ENCODE results near the gene SERP2.

The SERP2 gene

DNA sequence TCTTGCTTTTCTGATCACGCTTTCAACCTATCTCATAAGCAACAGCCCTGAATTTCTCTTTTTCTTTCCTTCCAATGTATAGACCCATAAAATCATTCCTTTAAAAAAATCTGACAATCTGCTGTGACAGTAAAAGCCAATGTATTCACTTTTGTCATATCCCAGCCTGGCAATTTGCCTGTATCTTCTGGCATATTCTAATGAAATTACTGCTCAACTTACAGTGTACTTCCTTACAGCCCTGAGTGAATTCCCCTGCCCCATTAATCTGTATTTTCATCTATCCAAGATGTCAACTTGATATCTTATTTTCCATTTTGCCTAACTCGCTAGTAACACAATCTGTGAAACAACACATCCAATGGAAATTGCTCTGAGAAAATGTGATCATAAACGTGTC is 18.0 kb upstream of the SERP2 start:
- no peak for DNase-seq

DNA sequence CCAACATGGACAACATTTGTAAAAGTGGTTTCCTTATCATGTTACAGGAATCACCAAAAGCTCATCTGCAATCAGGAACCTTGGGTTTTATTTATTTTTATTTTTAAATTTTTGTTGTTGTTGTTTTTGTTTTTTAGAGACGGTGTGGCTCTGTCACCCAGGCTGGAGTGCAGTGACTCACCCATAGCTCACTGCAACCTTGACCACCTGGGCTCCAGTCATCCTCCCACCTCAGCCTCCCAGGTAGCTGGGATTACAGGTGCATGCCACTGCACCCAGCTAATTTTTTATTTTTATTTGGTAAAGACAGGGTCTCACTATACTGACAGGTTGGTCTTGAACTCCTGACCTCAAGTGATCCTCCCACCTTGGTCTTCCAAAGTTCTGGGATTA is 13.6 kb upstream of the SERP2 start:
- no peak for DNase-seq

DNA sequence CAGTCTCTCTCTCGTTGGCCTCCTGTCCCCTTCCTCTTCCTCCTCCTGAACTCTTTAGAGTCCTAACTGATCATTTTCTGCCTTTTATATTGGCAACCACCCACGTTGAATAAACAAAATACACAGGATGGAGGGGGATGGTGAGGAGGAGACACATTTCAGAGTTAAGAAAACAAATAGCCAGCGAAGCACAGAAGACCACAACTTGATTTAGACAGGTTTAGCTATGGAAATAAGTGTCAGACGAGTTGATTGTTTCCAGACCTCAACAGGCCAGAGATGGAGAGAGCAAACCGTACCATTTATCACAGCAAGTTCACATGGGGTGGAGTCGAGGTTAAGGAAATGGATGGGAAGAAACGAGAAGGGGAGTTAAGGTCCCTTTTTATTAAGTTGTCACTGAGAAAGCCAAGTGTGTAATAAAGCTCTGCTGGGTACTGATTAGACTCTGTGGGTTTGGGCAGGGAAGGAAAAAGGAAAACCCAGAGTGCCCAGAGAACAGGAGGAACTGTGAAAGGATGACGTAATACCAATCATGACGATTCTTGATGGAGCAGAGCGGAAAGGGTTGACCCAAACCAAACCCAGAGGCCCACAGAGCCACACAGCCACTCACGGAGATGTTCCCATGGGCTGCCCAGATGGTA is 11.1 kb upstream of the SERP2 start:
- DNase-seq = no peak

DNA sequence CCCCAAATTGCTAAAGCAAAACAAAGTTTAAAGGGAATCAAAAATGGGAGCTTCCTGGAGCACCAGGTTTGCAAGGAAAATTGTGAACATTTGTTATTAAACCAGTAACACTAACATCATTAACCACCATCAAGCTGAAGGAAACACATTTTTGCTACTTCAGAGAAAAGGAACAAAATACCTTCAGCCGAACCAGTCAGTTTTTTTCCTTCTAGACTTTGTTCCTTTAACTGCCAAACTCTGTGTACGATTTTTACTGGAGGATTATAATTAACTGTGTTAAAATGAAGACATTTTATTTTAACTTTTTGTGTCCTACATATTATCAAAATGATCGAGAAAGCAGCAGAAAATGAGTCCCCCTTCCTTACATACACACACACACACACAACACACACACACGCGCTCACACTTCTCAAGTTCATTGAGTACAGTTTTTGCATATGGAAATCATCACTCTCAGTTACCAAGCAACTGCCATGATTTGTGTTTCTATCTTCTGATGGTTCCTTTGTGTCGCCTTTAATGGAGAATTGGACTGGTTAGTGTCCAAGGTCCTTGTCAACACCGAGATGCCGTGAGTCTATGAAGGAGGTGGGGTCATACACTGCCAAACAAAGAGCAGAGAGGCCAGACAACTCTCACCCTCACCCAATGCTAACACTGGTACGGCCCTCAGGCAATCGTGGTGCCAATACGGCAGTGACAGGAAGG is 9.8 kb upstream of the SERP2 start:
- DNase-seq = no peak

DNA sequence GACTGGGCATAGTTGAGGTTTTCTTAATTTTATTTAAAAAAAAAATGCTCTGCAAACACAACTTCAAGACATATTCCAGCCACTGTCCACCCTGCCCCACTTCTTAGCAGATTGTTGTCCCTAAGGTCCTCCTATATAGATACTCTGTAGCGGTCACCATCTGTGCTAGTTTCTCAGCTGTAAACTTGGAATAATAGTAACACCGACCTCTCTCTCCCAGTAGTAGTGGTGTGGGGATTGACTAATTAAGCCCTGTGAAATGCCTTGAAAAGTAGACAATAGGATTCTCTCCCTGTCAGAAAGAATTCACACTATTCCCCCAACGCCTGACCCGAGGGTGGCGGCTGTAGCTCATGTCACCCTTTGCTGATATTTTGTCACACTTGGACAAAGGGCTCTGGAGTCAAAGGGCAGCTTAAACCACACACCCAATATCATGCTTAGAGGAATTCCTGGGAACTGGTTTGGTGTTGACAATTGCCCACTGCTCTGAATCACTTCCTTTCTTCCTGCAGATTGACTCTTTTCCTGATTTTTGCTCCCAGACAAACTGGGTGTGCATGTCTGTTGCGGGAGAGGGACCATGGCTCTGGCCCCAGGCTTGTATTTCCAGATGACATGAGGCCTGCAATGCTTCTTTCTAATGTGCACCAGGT is 9.2 kb upstream of the SERP2 start:
- DNase-seq = no peak

DNA sequence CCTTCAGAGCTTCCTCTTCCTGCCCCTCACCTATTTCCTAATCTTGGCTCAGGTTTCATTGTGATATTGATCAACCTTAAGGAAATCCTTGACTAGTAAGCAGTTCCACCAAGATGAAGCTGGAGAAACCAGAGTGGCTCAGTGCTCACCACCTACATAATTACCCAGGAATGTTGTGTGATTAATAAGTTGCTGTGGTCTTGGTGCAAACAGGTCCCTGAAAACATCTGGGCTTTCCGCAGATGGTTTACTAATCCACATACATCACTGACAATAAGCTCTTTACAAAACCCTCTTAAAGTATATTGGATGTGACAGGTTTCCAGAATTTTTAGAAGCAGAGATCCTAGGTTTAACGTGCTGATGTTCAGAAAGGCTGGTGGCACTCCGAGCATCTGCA is 8.6 kb upstream of the SERP2 start:
- no peak for DNase-seq

DNA sequence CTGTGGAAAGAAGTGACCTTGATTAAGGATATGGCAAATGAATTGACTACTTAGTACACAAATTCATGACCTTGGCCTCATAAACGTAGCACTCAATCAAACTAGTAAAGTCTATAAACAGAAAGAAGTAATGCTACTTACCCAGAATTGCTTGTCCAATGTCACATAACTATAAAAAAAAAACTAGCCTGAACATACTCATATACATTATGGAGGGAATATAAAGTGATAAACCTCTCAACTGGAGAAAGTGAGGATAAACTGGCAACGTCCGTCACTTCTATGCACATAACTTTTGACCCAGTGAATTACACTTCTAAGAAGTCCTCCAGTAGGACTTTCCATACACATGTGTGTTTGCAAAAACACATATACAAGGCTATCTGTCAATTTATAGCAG is 7.7 kb upstream of the SERP2 start:
- no peak for DNase-seq

DNA sequence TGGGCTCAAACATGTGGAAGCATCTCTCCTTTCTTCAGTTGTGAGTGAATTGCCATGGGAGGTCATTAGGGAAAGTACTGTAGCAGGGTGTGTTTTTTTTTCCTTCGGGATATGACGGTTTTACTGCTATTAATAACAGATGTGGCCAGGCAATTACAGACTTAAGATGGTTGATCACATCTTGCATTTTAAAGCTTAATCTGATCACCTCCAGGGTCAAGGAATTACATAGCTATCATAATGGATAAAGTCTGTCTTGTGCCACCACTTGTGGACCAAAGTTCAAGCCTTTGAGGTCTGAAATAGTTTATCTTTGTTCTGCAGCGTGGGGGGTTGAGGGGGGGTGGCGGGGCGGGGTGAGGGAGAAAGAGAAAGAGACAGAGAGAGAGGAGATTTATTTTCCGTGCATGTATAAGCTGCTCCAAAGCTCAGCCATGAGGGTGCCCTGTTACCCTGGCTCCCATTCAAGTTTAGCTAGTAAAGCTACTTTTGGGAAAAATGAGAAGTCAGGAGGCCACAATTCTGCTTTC is 5.5 kb upstream of the SERP2 start:
- no peak for DNase-seq

DNA sequence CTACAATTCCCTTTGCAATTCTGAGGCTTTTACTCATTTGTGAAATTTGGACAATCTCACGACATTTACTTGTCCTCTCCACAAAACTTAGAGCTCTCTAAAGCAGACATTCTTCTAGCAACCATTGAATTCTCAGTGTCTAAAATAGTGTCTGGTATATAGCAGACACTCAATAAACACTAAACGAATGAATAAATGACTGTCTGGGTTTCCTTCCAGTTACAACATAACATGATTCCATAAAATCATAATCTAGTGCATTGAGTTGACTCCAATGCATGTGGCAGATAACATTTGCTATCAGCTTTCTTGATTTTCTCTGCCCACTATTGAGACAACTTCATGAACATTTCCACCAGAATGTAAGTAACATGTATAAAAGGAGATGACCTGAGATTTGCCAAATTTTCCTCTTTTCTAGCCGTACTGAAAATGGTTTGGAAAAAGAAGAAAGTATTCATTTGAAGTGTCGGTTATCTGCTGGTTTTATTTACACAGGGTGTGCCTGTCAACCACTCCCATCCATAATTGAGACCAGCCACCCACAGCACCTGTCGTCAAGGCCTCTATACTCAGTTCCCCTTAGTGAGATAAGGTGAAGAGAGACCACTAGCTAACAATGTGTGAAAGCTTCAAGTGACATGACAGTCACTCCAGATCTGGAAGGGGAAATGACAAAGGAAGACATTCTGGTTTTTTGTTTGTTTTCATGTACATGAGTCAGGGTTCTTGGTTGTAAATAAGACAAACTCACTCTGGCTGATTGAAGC is 4.8 kb upstream of the SERP2 start:
- no peak for DNase-seq

DNA sequence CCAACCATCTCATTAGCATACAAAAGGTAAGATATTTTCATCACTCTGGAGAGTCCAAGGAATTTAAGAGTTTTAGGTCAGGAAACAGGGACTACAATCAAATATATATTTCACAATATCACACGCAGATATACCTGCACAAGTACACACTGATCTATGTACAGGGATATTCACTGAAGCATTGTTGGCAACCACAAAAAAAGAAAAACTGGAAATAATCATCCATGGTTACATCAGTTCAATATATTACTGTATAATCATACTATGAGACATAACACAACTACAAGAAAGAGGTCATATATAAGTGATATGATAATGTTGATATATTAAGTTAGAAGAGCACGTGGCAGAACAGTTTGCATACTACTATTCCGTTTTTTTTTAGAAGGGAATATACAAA is 2.2 kb upstream of the SERP2 start:
- DNase-seq = no peak

DNA sequence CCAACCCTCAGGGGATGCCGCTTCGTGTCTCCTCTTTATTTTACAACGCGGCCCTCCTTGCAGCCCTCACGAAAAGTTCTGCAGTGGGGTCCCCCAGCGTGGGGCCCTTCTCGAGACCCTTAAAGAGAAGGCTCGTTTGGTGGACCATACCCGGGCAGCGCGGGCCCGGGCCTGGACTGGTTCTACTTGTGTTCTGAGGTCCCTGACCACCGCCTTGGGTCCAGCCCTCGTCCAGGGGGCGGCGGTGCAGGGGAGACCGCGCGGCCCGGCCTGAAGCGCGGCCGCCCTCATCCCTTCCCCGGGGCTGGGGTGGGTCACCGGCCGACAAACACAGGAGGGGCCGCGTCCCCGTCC is 400 bp upstream of the SERP2 start:
- peak in 3 of 58 donors; percentile 54 to 68 (median 61) for DNase-seq

DNA sequence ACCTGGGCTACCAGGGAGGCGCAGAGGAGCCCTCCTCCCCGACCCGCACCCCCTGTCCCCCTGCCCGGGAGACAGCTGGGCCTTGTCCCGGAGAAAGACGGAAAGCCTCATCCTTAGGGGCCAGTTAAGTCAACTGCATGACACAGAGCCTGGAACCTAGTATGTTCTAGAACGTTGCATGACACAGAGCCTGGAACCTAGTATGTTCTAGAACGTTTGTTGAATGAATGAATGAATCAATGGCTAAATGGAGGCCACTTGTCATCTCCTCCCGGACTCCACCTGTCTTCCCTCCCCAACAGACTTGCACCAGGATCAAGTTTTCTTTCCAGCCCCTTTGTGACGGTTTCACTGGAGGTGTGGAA is 706 bp downstream of the SERP2 start:
- DNase-seq = peak in 1 of 58 donors; percentile 49

DNA sequence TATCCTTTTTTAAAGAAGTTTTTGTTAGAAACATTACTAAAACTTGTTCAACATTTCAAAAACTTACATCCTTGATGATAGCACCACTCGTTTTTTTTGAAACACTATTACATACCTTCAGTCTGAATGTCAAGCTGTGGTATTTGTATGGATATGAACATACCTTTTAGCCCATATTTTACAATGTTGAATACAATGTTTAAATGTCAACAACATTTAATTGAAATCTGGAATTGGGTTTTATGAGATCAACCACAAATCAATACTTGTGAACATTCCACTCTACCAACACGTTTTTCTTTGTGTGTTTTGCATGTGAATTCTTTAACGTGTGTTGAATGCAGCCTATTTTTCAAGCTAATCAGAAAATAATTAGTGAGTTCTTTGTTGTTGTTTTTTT is 4.7 kb downstream of the SERP2 start:
- no peak for DNase-seq

DNA sequence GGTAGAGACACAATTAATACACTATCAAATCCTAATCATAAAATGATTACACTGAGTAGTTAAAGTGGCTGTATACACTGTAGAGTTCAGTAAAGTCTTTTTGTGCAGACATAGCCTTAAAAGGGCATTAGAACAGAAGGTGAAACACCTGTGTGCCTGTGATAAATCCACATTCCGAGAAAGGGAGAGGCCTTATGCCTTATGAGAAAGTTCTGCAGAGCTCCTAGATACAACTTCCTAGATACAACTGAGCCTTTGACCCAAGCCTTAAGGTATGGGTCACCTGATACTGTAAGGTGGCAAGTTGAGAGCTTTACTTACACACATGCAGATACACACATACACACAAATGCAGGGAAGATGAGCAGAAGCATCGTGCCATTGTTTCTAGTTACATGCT is 6.3 kb downstream of the SERP2 start:
- no peak for DNase-seq

DNA sequence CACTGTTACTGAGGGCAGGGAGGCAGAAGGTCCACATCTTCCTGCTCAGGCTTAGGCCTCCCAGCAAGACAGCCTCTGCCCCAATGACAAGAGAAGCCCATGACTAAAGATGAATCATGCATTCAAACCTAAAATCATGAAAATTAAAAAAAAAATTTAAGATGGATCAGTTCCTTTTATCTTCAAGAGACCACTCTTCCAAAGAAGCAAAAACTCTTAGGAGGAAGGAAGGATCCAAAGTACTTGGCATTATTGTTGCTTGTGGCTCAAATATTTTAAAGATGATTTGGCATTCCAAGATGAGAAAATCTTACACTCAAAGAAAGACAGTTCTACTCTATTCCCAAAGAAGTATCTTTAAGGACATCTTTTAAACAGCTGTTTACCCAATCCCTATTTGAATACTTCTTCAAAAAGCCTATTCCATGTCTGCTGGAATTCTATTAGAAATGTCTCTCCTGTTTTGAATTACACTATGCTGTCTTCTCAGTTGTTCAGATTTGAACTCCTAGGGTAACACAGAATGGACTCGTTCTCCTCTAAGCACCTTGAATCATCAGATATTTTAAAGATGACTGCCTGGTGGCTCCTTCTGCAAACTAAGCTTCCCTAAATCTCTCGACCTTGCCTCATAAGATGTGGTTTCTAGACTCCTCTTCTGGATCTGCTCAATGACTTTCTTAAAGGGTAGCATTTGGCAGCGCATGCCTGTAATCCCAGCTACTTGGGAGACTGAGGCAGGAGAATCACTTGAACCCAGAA is 7.0 kb downstream of the SERP2 start:
- no peak for DNase-seq

DNA sequence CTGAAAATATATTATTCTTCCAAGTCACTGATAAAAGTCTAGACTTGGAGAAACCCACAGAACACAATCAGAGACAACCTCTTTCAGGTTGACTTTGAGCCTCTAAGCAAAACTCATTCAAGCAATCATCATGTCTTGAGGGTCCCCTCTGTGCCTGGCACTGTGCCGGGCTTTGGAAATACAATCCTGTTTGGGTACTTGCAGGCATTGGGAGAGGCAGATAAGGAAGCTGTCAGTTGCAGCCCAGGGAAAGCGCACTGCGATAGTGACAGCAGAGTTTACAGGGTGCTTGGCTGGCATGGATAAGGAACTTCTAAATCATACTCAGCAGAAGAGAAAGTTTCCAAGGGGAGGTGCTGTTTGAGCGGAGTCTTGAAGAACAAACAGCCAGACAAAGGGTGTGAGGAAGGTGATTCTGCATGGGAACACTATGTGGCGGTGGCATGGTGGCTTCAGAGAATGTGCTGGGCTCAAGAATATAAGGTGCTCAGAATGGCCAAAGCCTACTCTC is 9.1 kb downstream of the SERP2 start:
- DNase-seq = no peak

DNA sequence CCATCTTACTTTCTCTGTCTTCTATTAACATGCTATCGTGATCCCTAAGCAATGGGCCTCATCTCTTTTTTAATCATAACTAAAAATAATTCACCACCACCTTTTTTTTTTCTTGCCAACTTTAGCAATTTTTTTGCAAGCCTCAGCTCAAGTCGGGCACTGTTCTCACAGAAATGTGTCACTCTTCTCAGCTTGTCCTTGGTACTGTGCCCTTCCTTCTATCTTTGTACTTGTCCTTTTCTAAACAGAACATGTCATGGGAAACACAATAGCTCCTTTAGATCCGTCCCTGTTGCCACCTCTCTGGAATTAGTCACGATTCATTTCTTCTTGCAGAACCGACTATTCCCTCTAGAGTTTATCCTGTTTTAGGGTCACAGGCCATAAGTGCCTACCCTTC is 10.3 kb downstream of the SERP2 start:
- peak in 4 of 58 donors; percentile 11 to 28 (median 13) for DNase-seq

DNA sequence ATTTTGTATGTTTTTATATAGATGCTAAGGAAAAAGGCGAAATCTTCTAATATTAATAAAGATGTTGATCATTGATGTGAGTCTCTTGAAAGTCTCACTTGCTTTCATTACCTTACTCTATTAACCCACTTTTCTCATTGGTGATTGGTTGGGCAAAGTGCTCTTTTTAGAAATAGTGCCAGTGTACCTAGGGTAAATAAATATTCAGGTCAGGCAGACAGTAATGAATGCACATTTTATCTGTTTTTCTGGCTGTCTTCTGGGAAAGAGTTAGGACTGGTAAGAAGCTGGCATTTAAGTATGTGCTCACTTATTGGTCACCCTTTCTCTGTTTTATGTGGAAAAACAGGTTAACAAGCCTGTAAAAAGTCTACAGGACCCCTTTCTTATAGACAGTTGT is 11.2 kb downstream of the SERP2 start:
- DNase-seq = no peak

DNA sequence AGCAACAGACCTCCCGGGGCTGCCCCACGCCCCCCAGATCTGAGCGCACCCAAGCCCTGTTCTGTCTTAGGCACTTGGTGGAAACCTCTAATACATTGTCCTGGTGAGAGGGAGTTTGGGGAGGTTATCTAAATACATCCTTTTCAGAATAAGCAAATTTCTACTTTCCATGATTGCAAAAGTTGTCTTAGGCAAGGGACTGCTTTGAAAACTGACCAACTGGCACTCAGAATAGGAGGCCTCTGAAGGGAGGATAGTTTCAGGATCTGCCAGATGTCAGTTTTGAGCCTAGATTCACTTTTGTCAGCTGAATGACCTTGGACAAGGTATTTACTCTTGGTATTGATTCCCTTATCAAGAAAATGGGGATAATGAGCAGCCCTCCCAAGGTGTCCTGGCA is 11.8 kb downstream of the SERP2 start:
- DNase-seq = no peak

DNA sequence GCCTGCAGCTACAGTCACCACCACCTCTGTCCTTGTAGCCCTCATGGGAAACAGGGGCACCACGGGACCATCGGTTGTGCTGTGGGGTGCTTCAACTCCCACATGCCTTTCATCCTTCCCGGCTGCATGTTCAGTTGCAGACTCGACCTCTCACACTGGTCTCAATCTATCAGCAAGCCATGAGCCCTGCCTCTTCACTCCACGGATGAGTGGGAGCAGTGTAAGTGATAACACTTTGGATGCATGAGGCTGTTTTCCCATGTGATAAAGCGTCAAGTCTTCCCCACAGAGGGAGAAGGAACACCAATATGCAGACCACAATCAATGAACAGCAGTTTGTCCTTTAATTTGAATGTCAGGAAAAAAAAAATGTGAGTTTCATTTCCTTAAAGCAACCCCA is 12.2 kb downstream of the SERP2 start:
- no peak for DNase-seq
